GM12892 (cell line): ENCODE results near the gene FBXW7.

Source experiments
- DNase-seq: peaks from one replicate; pipeline ENCODE4 v3.0.0; 2011; ENCODE audit not compliant: insufficient read length
- FAIRE-seq: peaks from 2 replicates; lab custom pipeline; 2011; peaks lifted over from hg19 to GRCh38; lab: Jason Lieb, UNC
- POLR2A ChIP-seq: IDR thresholded peaks from 2 replicates; pipeline ENCODE4 v1.6.1; 2011; ENCODE audit warnings: low read depth, low read length, control low read depth
- POLR2AphosphoS5 ChIP-seq: IDR thresholded peaks from 2 replicates; pipeline ENCODE4 v1.6.1; 2011; ENCODE audit warnings: low read depth, low read length, control low read depth
- TAF1 ChIP-seq: IDR thresholded peaks from 2 replicates; pipeline ENCODE4 v1.6.1; 2011; ENCODE audit warnings: low read depth, mild to moderate bottlenecking, control low read depth, low read length, borderline replicate concordance

Gene FBXW7

GRCh38 chr4:152374606-152375285 lies 161.1 kb downstream of the FBXW7 start:
- DNase-seq (no peak), FAIRE-seq (peak; percentile 64)
- TF ChIP-seq POLR2A (no peak), POLR2AphosphoS5 (no peak), TAF1 (no peak)

DNA sequence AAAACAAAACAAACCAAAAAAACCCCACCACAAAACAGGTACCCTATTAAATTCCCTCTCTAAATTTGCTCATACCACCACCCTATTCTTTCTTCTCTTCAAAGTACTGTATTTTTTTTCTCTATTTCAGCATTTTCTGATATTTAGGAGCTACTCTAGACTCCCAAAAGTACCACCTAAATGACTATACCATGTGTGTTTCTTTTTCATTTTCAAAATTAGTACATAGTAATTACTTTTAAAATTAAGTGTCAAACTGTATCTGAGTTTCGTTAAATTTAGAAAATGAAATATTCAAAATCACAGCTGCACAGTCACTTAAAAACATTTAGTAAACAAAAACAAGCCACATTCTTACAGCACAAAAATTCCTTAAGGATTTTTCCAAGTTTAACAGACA lies 161.7 kb downstream of the FBXW7 start:
- FAIRE-seq, result no peak
- TF ChIP-seq POLR2AphosphoS5 (no peak), TAF1 (no peak), POLR2A (no peak)
- DNase-seq, result no peak

DNA sequence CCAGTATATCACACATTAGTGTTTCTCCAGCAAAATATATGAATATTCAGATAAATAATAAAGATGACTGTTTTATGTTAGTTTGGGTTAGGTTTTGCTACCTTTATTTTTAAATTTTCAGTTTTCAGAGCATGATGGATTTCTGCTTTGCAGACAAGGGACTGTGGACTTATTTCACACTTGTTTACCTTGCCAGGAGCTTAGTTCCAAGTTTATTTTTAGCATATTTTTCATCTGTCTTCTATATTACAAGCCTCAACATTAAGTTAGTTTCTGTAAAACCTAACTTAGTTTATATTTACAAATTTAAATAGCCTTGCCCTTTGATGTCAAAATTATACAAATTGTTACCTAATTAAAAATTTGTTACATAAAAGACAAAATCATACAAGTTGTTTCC lies 163.4 kb downstream of the FBXW7 start:
- DNase-seq (no peak), FAIRE-seq (no peak)
- TF ChIP-seq POLR2A (no peak), TAF1 (no peak), POLR2AphosphoS5 (no peak)

GRCh38 chr4:152369902-152370295 lies 166.0 kb downstream of the FBXW7 start:
- DNase-seq (no peak), FAIRE-seq (peak; percentile 82)
- TF ChIP-seq POLR2AphosphoS5 (no peak), TAF1 (no peak), POLR2A (no peak)

DNA sequence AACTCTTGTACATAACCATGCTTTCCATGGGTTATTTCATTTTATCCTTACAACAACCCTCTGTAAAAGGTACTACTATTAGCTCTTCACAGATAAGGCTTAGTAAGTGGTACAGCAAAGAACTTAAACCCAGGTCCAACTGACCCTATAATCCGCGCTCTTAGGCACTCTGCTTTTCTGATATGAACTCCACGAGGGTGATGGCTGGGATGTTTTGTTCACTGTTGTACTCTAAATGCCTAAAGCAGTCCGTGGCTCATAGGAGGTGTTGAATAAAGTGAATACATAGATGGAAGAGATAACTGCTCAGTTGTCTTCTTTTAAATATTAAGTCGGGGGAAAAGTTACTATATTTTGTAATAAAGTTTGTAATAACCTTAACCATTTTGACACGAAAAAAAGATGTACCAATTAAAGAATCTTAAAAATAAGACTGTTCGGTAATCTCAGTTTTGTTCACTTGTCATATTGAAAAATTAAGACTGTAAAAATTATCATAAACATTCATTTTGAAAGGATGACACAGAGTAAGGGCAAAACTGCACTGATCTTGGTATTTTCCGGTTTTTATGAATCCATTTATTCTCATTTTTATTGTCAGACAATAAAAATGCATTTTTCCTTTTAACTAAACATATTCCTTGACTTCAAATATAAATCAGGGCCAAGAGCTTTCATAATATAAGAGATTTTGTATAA lies 166.5 kb downstream of the FBXW7 start:
- FAIRE-seq (peak; percentile 82), DNase-seq (no peak)
- TF ChIP-seq POLR2A, result no peak
- TF ChIP-seq TAF1, result no peak
- no peak for TF ChIP-seq POLR2AphosphoS5

DNA sequence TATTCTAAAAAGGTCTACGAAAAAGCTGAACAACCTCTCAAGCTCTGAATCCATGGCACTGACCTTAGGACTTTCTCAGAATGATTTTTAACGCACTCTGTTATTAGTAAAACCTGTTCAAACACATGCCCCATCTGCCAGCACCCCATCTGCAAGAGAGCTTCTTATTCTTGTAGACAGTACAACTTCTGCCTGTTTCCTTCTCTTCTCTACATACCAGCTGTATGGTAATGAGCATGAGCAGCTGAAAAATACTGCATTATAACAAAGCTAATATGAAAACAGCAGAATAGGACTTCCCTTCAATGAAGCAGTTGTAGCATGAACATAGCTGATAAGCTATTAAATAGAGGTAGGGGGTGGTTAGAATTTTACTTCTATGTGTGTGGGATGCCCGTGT lies 167.9 kb downstream of the FBXW7 start:
- peak; percentile 60 for FAIRE-seq
- no peak for TF ChIP-seq POLR2AphosphoS5
- no peak for TF ChIP-seq TAF1
- TF ChIP-seq POLR2A, result no peak
- no peak for DNase-seq

DNA sequence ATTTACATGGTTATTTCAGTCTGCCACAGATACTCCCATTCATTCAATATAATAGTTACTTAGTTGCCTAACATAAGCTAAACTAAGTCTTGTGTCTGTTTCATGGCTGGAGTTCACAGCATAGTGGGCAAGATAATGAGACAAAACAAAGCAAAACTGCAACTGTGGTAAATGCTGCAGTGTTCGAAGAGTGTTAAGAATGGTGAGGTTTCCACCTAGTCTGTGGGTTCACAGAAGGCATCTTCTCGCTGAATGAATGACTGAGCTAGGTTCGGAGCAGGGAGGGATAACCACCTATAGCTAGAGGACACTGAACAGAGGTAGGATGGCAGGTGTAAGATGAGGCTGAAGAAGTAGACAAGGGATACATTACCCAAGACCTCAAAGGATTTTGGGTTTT lies 171.0 kb downstream of the FBXW7 start:
- DNase-seq (no peak), FAIRE-seq (no peak)
- TF ChIP-seq TAF1, result no peak
- no peak for TF ChIP-seq POLR2A
- no peak for TF ChIP-seq POLR2AphosphoS5

DNA sequence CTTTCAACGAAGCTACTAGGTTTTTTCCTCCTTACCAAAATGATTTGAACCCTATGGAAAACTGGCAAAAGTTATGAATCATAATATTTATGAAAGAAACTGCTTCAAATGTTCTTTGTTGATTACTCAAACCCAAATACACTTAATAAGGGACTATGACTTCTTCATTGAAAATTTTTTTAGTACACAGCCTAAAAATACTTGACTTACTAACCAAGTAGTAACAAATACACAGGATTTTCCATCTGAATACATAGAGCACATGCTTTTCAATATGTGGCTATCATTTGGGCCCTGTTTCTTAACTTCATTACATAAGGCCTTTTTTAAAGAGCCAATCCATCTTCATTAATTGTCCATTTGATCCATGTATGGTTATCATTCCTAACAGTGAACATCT lies 171.5 kb downstream of the FBXW7 start:
- DNase-seq (no peak), FAIRE-seq (no peak)
- TF ChIP-seq POLR2A (no peak), TAF1 (no peak), POLR2AphosphoS5 (no peak)

DNA sequence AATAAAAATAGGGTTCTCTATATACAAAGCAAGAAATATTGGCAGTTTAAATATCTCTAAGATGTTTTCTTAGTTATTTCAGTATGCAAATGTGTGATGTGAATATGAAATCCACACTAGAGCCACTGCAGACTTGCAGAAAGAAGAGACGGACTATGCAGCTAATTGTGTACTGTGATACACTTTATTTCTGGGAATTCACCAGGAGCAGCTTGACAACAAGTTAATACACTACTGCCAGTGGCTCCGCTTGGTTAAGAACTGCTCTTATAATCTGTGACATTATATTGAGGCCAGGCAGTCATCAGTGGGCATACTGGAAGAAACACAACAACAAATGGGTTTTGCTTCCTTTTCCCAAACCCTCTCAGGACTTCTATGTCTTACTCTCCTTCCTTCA lies 172.0 kb downstream of the FBXW7 start:
- no peak for DNase-seq
- TF ChIP-seq POLR2AphosphoS5, result no peak
- TF ChIP-seq POLR2A, result no peak
- TF ChIP-seq TAF1, result no peak
- no peak for FAIRE-seq

DNA sequence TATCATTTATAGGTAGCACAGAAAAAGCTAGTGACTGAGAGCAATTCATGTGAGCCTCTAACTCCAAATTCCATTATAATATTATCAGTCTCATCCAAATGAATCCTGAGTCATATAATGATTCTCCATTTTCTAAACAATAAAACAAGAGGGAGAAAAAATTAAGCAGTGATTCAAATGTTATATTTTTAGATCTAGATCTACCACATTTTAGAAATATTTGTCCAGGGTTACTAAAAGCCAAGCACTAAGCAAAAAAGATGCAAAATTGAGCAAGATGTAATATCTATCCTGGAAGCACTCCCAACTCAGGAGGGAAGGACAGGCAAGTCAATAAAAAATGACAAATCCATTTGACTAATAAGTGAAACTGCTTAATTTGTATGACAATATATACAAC lies 172.8 kb downstream of the FBXW7 start:
- DNase-seq (no peak), FAIRE-seq (no peak)
- TF ChIP-seq POLR2AphosphoS5 (no peak), TAF1 (no peak), POLR2A (no peak)

DNA sequence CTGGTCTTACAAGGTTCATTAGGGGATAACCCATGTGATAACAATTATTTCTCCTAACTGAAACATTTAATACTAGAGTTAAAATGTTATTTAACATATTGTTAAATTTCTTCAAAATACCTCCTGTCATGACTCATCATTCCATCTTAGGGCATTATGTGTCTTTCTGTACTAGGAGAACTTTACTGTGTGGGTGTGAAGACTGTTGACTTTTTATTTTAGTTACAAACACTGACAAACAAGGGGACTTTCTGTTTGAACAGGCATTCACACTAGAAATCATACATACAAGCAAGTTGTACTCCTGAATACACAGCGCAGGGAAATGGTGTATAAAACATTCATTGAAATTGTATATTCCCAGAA lies 175.9 kb downstream of the FBXW7 start:
- DNase-seq (no peak), FAIRE-seq (no peak)
- no peak for TF ChIP-seq POLR2A
- no peak for TF ChIP-seq TAF1
- TF ChIP-seq POLR2AphosphoS5, result no peak
